Caco-2 (cell line): ENCODE results near the gene GRK4. TPM values are rescaled to one million over a fixed set of nuclear protein-coding genes. Genes with fewer than 3 reads are reported as not detected.

Experiments used
- BruUV-seq: library from RNA; stranded (reverse); fragments of 400-500 nt; replicated peaks from 2 replicates; lab custom pipeline; 2021; lab: Mats Ljungman, UMichigan
- CTCF ChIA-PET: fragments of 300-600 bp; sonication (Branson Sonifier 250); formaldehyde crosslinking; loops from one replicate; lab custom pipeline; 2022; ENCODE audit warnings: antibody characterized with exemption; lab: Charles Lee
- POLR2A ChIA-PET: fragments of 300-600 bp; sonication (Branson Sonifier 250); formaldehyde crosslinking; loops from one replicate; lab custom pipeline; 2022; ENCODE audit warnings: antibody characterized with exemption; lab: Charles Lee
- DNase-seq, 2 experiments: peaks; one replicate each; pipeline versions ENCODE4 v3.0.0 to v3.0.0-alpha.2; 2020 to 2022
- H3K27me3 ChIP-seq: replicated peaks from 2 replicates; pipeline ENCODE4 v1.6.0; 2011; ENCODE audit warnings: low read length; ENCODE audit not compliant: control insufficient read depth, insufficient read depth
- H3K36me3 ChIP-seq: 2 replicates; pipeline ENCODE4 v1.5.1; 2011; ENCODE audit warnings: low read length; ENCODE audit not compliant: control insufficient read depth, insufficient read depth
- H3K4me1 ChIP-seq: fragments of 250-450 bp; sonication (Bioruptor Pico); 2 replicates; pipeline ENCODE4 v1.5.1; 2020; ENCODE audit warnings: mild to moderate bottlenecking
- H3K4me3 ChIP-seq: 2 replicates; pipeline ENCODE4 v1.5.1; 2011; ENCODE audit warnings: low read depth, mild to moderate bottlenecking, control low read depth, low read length
- H3K9me3 ChIP-seq: fragments of 250-450 bp; sonication (Bioruptor Pico); 2 replicates; pipeline ENCODE4 v1.5.1; 2020; ENCODE audit warnings: mild to moderate bottlenecking, moderate library complexity
- H3K27ac Mint-ChIP-seq: one replicate; pipeline ENCODE4 v1.8.0; 2022; ENCODE audit warnings: mixed read lengths; ENCODE audit not compliant: unreplicated experiment
- H3K27me3 Mint-ChIP-seq: one replicate; pipeline ENCODE4 v1.8.0; 2022; ENCODE audit warnings: mixed read lengths; ENCODE audit not compliant: insufficient read depth, unreplicated experiment
- H3K36me3 Mint-ChIP-seq: one replicate; pipeline ENCODE4 v1.8.0; 2022; ENCODE audit warnings: mild to moderate bottlenecking, mixed read lengths; ENCODE audit not compliant: insufficient read depth, unreplicated experiment
- H3K4me1 Mint-ChIP-seq: one replicate; pipeline ENCODE4 v1.8.0; 2022; ENCODE audit warnings: low read depth, mixed read lengths; ENCODE audit not compliant: unreplicated experiment
- H3K4me3 Mint-ChIP-seq: one replicate; pipeline ENCODE4 v1.8.0; 2022; ENCODE audit warnings: mild to moderate bottlenecking, moderate library complexity, mixed read lengths; ENCODE audit not compliant: unreplicated experiment
- H3K9me3 Mint-ChIP-seq: one replicate; pipeline ENCODE4 v1.8.0; 2022; ENCODE audit warnings: mixed read lengths; ENCODE audit not compliant: unreplicated experiment
- intact Hi-C: fragments of 100-400 bp; cut with micrococcal nuclease; formaldehyde crosslinking; loops from one replicate; pipeline ENCODE4 v1.10.0; 2022; ENCODE audit not compliant: unreplicated experiment
- total RNA-seq: library from RNA; stranded (reverse); gene quantifications from 2 replicates; pipeline ENCODE4 v1.2.3, GENCODE V29; 2022
- TF ChIP-seq, protein P1 (sequence below), 2 experiments: fragments of 200-600 bp in 1 of 2; IDR thresholded peaks; 1 replicate in 1 of 2; 2 replicates in 1 of 2; pipeline versions ENCODE4 v1.5.1 to v1.8.0; 2011 to 2022; ENCODE audit warnings: antibody characterized with exemption in 1 of 2, control low read depth in 1 of 2, inconsistent platforms in 1 of 2, low read depth in 1 of 2, low read length in 1 of 2, mild to moderate bottlenecking in 1 of 2, moderate library complexity in 1 of 2; ENCODE audit not compliant: insufficient read depth in 1 of 2, severe bottlenecking in 1 of 2, unreplicated experiment in 1 of 2

The GRK4 gene
- total RNA-seq, 1 experiment from 2014 or later = 7.1 TPM

- no peak overlapping the region for H3K27ac Mint-ChIP-seq
Observed at GRCh38 chr4:3030566-3031356, 67.4 kb downstream of the GRK4 start.

GRCh38 chr4:3031357-3032082 is 68.1 kb downstream of the GRK4 start:
- H3K36me3 Mint-ChIP-seq = no peaks in the 10 kb centered on the region
- CTCF ChIA-PET = no interaction called here
- POLR2A ChIA-PET = interaction anchor here (0.6 kb wide), 1 partner anchor 8 kb away, joined by 4 read pairs; no protein-coding TSS in a partner anchor

More at GRCh38 chr4:3030566-3031356, 67.4 kb downstream of the GRK4 start:
- no peaks in the 10 kb centered on the region for H3K27me3 Mint-ChIP-seq
- POLR2A ChIA-PET = no interaction called here
- DNase-seq = no peak
- no peaks in the 10 kb centered on the region for H3K36me3 ChIP-seq
- no peaks in the 10 kb centered on the region for H3K9me3 ChIP-seq
- TF ChIP-seq, protein P1, sequence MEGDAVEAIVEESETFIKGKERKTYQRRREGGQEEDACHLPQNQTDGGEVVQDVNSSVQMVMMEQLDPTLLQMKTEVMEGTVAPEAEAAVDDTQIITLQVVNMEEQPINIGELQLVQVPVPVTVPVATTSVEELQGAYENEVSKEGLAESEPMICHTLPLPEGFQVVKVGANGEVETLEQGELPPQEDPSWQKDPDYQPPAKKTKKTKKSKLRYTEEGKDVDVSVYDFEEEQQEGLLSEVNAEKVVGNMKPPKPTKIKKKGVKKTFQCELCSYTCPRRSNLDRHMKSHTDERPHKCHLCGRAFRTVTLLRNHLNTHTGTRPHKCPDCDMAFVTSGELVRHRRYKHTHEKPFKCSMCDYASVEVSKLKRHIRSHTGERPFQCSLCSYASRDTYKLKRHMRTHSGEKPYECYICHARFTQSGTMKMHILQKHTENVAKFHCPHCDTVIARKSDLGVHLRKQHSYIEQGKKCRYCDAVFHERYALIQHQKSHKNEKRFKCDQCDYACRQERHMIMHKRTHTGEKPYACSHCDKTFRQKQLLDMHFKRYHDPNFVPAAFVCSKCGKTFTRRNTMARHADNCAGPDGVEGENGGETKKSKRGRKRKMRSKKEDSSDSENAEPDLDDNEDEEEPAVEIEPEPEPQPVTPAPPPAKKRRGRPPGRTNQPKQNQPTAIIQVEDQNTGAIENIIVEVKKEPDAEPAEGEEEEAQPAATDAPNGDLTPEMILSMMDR (IDR thresholded peaks at IDR 0.05; ENCODE audit: insufficient read depth in 1 of 2, low read depth in 1 of 2, low read length in 1 of 2, severe bottlenecking in 1 of 2, unreplicated experiment in 1 of 2) = no peak
- H3K27me3 ChIP-seq = no peaks in the 10 kb centered on the region
- no peaks in the 10 kb centered on the region for H3K9me3 Mint-ChIP-seq
- CTCF ChIA-PET = no interaction called here
- intact Hi-C loops = no loop called here
- H3K4me3 ChIP-seq = no peak overlapping the region
- no peak overlapping the region for H3K4me3 Mint-ChIP-seq
- no peaks in the 10 kb centered on the region for H3K4me1 ChIP-seq
- no peaks in the 10 kb centered on the region for H3K36me3 Mint-ChIP-seq
- no peaks in the 10 kb centered on the region for H3K4me1 Mint-ChIP-seq
- BruUV-seq = no TSS peak

DNA sequence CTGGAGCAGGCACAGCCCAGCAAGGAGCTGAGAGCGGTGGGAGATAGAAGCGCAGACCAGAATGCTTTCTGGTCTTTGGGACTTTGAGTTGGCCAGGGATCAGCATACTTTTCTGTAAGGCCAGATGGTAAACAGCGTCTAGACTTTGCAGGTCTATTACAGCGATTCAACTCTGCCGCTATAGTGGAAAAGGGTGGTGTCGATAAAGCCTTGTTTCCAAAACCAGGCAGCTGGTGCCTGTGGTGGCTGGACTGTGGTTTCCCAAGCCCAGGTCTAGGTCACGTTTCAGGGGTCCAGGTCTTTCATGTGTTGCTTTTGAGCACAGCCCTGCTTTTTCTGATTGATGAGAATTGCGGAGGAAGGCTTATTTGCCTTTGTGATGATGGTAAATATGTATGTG is 70.9 kb downstream of the GRK4 start:
- Histone ChIP-seq H3K4me3 (no peak overlapping the region), H3K36me3 (no peaks in the 10 kb centered on the region), H3K4me1 (no peaks in the 10 kb centered on the region), H3K9me3 (no peaks in the 10 kb centered on the region), H3K27me3 (no peaks in the 10 kb centered on the region)
- BruUV-seq = no TSS peak
- Mint-ChIP-seq H3K27me3 (no peaks in the 10 kb centered on the region), H3K27ac (no peak overlapping the region), H3K4me3 (no peak overlapping the region), H3K4me1 (no peaks in the 10 kb centered on the region), H3K36me3 (no peaks in the 10 kb centered on the region), H3K9me3 (no peaks in the 10 kb centered on the region)
- TF ChIP-seq, protein P1 (IDR thresholded peaks at IDR 0.05; ENCODE audit: insufficient read depth in 1 of 2, low read depth in 1 of 2, low read length in 1 of 2, severe bottlenecking in 1 of 2, unreplicated experiment in 1 of 2) = no peak
- no peak for DNase-seq
- intact Hi-C loops = no loop called here
- CTCF ChIA-PET = interaction anchor here (0.6 kb wide), 1 partner anchor 20 kb away, joined by 3 read pairs; no protein-coding TSS in a partner anchor
- POLR2A ChIA-PET = no interaction called here

More at GRCh38 chr4:3031357-3032082, 68.1 kb downstream of the GRK4 start:
- Mint-ChIP-seq H3K4me3 (no peak overlapping the region), H3K27me3 (no peaks in the 10 kb centered on the region), H3K4me1 (no peaks in the 10 kb centered on the region), H3K9me3 (no peaks in the 10 kb centered on the region), H3K27ac (no peak overlapping the region)
- H3K36me3 ChIP-seq = no peaks in the 10 kb centered on the region
- intact Hi-C loops = no loop called here
- BruUV-seq = no TSS peak
- no peak for DNase-seq
- H3K4me3 ChIP-seq = no peak overlapping the region
- TF ChIP-seq, protein P1 (IDR thresholded peaks at IDR 0.05; ENCODE audit: insufficient read depth in 1 of 2, low read depth in 1 of 2, low read length in 1 of 2, severe bottlenecking in 1 of 2, unreplicated experiment in 1 of 2) = no peak
- H3K27me3 ChIP-seq = no peaks in the 10 kb centered on the region
- no peaks in the 10 kb centered on the region for H3K4me1 ChIP-seq
- no peaks in the 10 kb centered on the region for H3K9me3 ChIP-seq
